Choroid plexus epithelial cell (primary cell): ENCODE measurements around the gene BTBD16.

Experiments used
- DNase-seq: peaks from one replicate; pipeline ENCODE4 v3.0.0-alpha.2; 2010; ENCODE audit warnings: low read depth
- H3K4me3 ChIP-seq: 2 replicates; pipeline ENCODE4 v1.5.1; 2011; ENCODE audit warnings: low read depth, mild to moderate bottlenecking, control low read depth, low read length, moderate library complexity
- TF ChIP-seq, protein P1 (sequence below): conservative IDR thresholded peaks from 2 replicates; pipeline ENCODE4 v1.5.1; 2011; ENCODE audit warnings: low read depth, mild to moderate bottlenecking, control low read depth, inconsistent platforms, low read length, moderate library complexity

BTBD16 gene

DNA sequence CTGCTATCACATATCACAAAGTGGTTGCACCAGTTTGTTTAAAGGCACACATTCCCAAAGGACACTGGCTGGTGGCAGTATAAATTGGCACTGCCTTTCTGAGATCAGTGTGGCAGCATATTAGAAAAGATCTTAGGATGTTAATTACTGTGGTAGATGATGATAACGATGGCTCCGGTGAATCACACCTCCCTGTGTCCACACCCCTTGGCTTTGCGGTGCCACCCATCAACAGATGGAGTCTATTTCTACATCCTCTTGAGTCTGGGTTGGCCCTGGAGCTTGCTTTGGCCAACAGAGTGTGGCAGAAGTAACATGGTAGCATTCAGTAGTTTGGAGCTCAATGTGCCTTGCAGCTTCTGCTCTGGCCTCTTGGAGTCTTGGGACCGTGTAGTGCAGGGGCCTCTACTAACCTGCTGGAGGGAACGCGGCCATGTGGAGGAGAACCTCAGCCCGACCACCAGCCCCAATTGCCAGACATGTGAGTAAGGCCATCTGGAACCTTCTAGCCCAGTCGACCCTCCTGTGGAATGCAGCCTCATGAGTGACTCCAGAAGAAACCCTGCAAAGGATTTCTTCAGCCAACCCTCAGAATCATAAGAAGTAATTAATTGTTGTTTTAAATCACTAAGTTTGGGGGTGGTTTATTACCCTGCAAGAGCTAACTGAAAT lies 76.2 kb downstream of the BTBD16 start:
- H3K4me3 ChIP-seq = no peak overlapping the region
- no peak for DNase-seq
- TF ChIP-seq, protein P1, sequence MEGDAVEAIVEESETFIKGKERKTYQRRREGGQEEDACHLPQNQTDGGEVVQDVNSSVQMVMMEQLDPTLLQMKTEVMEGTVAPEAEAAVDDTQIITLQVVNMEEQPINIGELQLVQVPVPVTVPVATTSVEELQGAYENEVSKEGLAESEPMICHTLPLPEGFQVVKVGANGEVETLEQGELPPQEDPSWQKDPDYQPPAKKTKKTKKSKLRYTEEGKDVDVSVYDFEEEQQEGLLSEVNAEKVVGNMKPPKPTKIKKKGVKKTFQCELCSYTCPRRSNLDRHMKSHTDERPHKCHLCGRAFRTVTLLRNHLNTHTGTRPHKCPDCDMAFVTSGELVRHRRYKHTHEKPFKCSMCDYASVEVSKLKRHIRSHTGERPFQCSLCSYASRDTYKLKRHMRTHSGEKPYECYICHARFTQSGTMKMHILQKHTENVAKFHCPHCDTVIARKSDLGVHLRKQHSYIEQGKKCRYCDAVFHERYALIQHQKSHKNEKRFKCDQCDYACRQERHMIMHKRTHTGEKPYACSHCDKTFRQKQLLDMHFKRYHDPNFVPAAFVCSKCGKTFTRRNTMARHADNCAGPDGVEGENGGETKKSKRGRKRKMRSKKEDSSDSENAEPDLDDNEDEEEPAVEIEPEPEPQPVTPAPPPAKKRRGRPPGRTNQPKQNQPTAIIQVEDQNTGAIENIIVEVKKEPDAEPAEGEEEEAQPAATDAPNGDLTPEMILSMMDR = no peak

DNA sequence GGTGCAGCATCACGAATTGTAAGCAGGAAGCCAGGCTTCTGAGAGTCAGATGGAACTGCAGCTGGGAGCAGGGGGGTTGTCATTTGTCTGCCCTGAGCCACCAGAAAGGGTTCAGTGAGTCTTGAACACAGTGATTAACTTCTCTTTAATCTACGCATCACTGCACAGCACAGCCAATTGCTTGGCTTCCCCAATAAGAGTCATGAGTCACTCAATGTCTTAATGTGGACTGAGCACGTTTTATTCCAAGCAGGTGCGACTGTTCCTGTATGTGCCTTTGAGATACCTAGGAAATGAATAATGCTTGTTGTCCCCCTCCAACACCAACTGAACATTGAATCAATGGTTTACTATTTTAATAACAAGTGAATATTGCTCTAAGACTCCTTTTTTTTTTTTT lies 77.4 kb downstream of the BTBD16 start:
- TF ChIP-seq, protein P1 = no peak
- DNase-seq = no peak
- H3K4me3 ChIP-seq = no peak overlapping the region

DNA sequence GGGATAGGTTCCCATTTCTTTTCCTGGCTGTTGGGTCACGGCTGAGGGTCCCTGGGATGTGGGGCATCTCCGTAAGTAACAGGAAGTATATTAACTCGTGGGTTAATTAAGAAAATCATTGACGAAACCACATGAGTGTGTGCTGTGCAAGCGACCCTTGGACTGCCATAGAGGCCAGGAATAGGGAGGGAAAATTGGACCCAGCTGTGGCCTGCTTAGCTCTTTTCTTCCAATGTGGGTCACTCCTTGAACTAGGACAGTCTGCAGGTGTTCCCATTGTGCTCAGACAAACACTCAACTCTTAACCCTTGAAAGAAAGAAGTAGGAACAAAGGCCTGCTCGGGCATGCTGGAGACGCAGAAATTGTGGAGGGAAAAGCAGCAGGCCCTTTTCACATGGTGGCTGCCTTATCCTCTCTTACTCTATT lies 77.9 kb downstream of the BTBD16 start:
- DNase-seq = no peak

DNA sequence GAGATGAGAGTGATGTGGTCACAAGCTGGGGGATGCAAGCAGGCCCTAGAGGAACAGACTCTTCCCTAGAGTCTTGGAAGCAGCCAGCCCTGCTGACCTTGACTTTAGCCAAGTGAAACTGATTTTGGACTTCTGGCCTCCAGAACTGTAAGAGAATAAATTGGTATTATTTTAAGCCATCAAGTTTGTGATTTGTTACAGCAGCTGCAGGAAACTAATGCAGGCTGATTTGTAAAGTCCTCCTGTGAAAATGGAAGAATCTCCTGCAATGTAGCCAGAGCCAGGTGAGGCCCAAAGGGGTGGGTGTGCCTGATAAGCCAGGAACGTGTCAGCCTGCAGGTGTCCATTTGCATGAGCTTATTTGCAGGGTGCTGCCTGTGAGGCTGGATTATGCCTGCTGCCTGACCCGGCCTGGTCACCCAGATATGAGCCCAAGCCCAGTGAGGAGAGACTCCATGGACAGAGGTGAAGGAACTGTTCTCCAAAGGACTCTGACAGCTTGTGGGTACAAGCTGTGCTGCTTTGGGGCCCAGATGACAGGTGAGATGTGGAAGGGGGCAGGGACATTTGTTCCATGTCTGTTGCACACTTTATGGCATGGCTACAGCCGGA lies 78.8 kb downstream of the BTBD16 start:
- H3K4me3 ChIP-seq = no peak overlapping the region
- DNase-seq = no peak
- TF ChIP-seq, protein P1 = no peak

More for the DNA sequence above, 77.9 kb downstream of the BTBD16 start:
- no peak overlapping the region for H3K4me3 ChIP-seq
- TF ChIP-seq, protein P1 = no peak

- TF ChIP-seq, protein P1 = no peak
- no peak overlapping the region for H3K4me3 ChIP-seq
- no peak for DNase-seq
Measured at GRCh38 chr10:122350893-122351292, 79.8 kb downstream of the BTBD16 start.

- no peak overlapping the region for H3K4me3 ChIP-seq
- TF ChIP-seq, protein P1 = no peak
- DNase-seq = no peak
Measured at GRCh38 chr10:122352817-122353525, 81.9 kb downstream of the BTBD16 start.

- DNase-seq = no peak
- TF ChIP-seq, protein P1 = no peak
- H3K4me3 ChIP-seq = no peak overlapping the region
Measured at GRCh38 chr10:122354383-122354782, 83.3 kb downstream of the BTBD16 start.
